Stomach (tissue), 9 donors: ENCODE measurements around the gene SLC16A2. TPM values are rescaled to one million over a fixed set of nuclear protein-coding genes. Genes with fewer than 3 reads are reported as not detected.
"Not testable (repeated sequence)": the region's sequence is repeated elsewhere in the genome, so short reads cannot be mapped to it uniquely, and the experiment has no call there.

ENCODE experiments used
- DNase-seq, 2 donors: peaks; one replicate each; pipeline versions ENCODE4 v3.0.0 to v3.0.0-alpha.2; 2013 to 2019
- H3K27ac ChIP-seq, 5 donors: fragments of 200-600 bp in 4 of 5; sonication (generic) in 4 of 5; one replicate each; pipeline ENCODE4 v1.5.1; 2013 to 2019; ENCODE audit warnings: mild to moderate bottlenecking in 1 of 5, moderate library complexity in 1 of 5
- H3K27me3 ChIP-seq, 3 donors: fragments of 200-600 bp; sonication (generic); one replicate each; pipeline ENCODE4 v1.5.1; 2017 to 2019; ENCODE audit warnings: mixed run types in 1 of 3
- H3K36me3 ChIP-seq, 4 donors: fragments of 200-600 bp; sonication (generic); 1 replicate in 3 of 4; 2 replicates in 1 of 4; pipeline ENCODE4 v1.5.1; 2016 to 2019
- H3K4me1 ChIP-seq, 4 donors: fragments of 200-600 bp; sonication (generic); one replicate each; pipeline ENCODE4 v1.5.1; 2016 to 2019
- H3K4me3 ChIP-seq, 4 donors: fragments of 200-600 bp; sonication (generic) in 3 of 4; one replicate each; pipeline ENCODE4 v1.5.1; 2016 to 2019; ENCODE audit warnings: mild to moderate bottlenecking in 1 of 4
- H3K9me3 ChIP-seq, 4 donors: fragments of 200-600 bp; sonication (generic); one replicate each; pipeline ENCODE4 v1.5.1; 2016 to 2019
- EP300 ChIP-seq: sonication (generic); formaldehyde crosslinking; IDR thresholded peaks from one replicate; pipeline ENCODE4 v1.6.1; 2017; ENCODE audit warnings: antibody characterized with exemption
- POLR2A ChIP-seq, 4 donors: fragments of 450-650 bp; IDR thresholded peaks; one replicate each; pipeline ENCODE4 v1.6.1; 2016; ENCODE audit warnings: antibody characterized with exemption in 4 of 4, control low read depth in 2 of 4, mild to moderate bottlenecking in 1 of 4, moderate library complexity in 1 of 4
- POLR2AphosphoS5 ChIP-seq, 3 donors: sonication (generic); formaldehyde crosslinking; IDR thresholded peaks; one replicate each; pipeline ENCODE4 v1.6.1; 2016; ENCODE audit warnings: antibody characterized with exemption in 3 of 3
- WGBS, 5 donors: extraction: QIAGEN DNeasy Blood & Tissue Kit in 3 of 5; methylation state at CpG; one replicate each; pipeline versions ENCODE4 v1.1.5 to v1.1.7; 2013 to 2018; 5-methylcytosine and 5-hydroxymethylcytosine counted together
- intact Hi-C: fragments of 100-400 bp; cut with DNase I; formaldehyde crosslinking; loops from one replicate; pipeline ENCODE4 v1.15.1; 2023; ENCODE audit warnings: low total_unique reads
- polyA plus RNA-seq, 3 donors: library from polyadenylated mRNA; stranded (reverse); fragments of 200-250 nt; gene quantifications; one replicate each; pipeline ENCODE4 v1.2.3, GENCODE V29; 2013
- total RNA-seq, 5 donors: library from RNA; depleted of rRNA; stranded (reverse); fragments of >200 nt; gene quantifications; one replicate each; pipeline versions ENCODE4 v1.1.0 to v1.2.3, GENCODE V29; 2014 to 2016
- TF ChIP-seq, protein P1 (sequence below), 7 experiments: fragments of 450-650 bp in 4 of 7; fragments of 200-600 bp in 3 of 7; sonication (generic) in 3 of 7; IDR thresholded peaks; one replicate each; pipeline ENCODE4 v1.5.1; 2016 to 2019; ENCODE audit warnings: antibody characterized with exemption in 7 of 7, control low read depth in 2 of 7, mild to moderate bottlenecking in 1 of 7
- donor health status: healthy with polysubstance abuse.
- donor health status: Bipolar disorder and iron deficiency.
- donor health status: healthy.

SLC16A2 gene
- total and polyA plus RNA-seq, 8 donors, result 0.29 to 4.4 (median 2.4) TPM; not detected in 1

DNA sequence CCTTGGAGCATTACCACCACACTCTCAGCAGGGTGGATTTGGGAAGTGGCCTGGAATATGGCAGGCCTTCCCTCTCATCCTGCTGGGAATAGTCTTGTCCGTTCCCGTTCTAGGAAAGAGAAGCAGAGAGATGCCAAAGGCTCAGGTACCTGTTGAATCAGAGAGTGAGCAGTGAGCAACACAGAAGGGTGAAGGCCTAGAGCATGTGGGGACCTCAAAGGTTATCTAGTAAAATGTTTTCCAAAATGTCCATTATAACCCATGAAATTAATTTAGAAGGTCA is 30.8 kb downstream of the SLC16A2 start:
- WGBS, 5 donors, result 86 to 100% (median 90%) methylated on average over 2 of the region's 2 CpGs
- H3K27ac ChIP-seq, result no peak overlapping the region
- intact Hi-C loops, result no loop called here
- TF ChIP-seq EP300 (no peak), POLR2A (IDR thresholded peaks at IDR 0.05) (no peak), POLR2AphosphoS5 (IDR thresholded peaks at IDR 0.05) (no peak)
- TF ChIP-seq, protein P1, sequence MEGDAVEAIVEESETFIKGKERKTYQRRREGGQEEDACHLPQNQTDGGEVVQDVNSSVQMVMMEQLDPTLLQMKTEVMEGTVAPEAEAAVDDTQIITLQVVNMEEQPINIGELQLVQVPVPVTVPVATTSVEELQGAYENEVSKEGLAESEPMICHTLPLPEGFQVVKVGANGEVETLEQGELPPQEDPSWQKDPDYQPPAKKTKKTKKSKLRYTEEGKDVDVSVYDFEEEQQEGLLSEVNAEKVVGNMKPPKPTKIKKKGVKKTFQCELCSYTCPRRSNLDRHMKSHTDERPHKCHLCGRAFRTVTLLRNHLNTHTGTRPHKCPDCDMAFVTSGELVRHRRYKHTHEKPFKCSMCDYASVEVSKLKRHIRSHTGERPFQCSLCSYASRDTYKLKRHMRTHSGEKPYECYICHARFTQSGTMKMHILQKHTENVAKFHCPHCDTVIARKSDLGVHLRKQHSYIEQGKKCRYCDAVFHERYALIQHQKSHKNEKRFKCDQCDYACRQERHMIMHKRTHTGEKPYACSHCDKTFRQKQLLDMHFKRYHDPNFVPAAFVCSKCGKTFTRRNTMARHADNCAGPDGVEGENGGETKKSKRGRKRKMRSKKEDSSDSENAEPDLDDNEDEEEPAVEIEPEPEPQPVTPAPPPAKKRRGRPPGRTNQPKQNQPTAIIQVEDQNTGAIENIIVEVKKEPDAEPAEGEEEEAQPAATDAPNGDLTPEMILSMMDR (IDR thresholded peaks at IDR 0.05), result no peak
- H3K4me1 ChIP-seq, result peaks cover 0 to 4% (median 3%) of the 10 kb centered on the region in 4 donors
- no peaks in the 10 kb centered on the region for H3K36me3 ChIP-seq
- H3K9me3 ChIP-seq, result no peaks in the 10 kb centered on the region
- DNase-seq, result no peak
- H3K27me3 ChIP-seq, result no peaks in the 10 kb centered on the region
- H3K4me3 ChIP-seq, result no peak overlapping the region

DNA sequence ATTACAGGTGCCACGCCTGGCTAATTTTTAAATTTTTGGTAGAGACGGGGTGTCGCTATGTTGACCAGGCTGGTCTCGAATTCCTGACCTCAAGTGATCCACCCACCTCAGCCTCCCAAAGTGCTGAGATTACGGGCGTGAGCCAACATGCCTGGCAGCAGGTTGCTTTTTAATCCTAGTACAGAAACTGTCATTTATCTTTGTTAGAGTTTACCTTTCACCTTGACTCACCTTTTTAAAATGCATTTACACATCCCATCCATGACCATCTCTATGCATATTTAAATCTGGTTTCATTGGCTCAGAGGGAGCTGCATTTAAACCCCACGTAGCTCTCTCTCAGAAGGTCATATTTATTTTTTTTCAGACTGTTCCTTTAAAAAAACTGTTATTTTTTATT is 31.9 kb downstream of the SLC16A2 start:
- Histone ChIP-seq H3K9me3 (no peaks in the 10 kb centered on the region), H3K4me1 (peaks cover 0 to 4% (median 3%) of the 10 kb centered on the region in 4 donors), H3K4me3 (no peak overlapping the region), H3K36me3 (no peaks in the 10 kb centered on the region), H3K27ac (no peak overlapping the region), H3K27me3 (no peaks in the 10 kb centered on the region)
- no peak for DNase-seq
- WGBS, 5 donors, result 82 to 96% (median 87%) methylated on average over 6 to 7 of the region's 7 CpGs
- TF ChIP-seq POLR2AphosphoS5 (IDR thresholded peaks at IDR 0.05) (no peak), EP300 (no peak), POLR2A (IDR thresholded peaks at IDR 0.05) (no peak)
- TF ChIP-seq, protein P1 (IDR thresholded peaks at IDR 0.05), result no peak
- intact Hi-C loops, result no loop called here

DNA sequence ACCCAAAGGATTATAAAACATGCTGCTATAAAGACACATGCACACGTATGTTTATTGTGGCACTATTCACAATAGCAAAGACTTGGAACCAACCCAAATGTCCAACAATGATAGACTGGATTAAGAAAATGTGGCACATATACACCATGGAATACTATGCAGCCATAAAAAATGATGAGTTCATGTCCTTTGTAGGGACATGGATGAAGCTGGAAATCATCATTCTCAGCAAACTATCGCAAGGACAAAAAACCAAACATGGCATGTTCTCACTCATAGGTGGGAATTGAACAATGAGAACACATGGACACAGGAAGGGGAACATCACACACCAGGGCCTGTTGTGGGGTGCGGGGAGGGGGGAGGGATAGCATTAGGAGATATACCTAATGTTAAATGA is 32.9 kb downstream of the SLC16A2 start:
- H3K4me3 ChIP-seq, DNase-seq, H3K27me3 ChIP-seq, intact Hi-C loops, H3K9me3 ChIP-seq, H3K4me1 ChIP-seq, H3K36me3 ChIP-seq, H3K27ac ChIP-seq: not testable (repeated sequence)
- 83 to 100% (median 100%) methylated on average over 1 to 2 of the region's 3 CpGs for WGBS, 5 donors

DNA sequence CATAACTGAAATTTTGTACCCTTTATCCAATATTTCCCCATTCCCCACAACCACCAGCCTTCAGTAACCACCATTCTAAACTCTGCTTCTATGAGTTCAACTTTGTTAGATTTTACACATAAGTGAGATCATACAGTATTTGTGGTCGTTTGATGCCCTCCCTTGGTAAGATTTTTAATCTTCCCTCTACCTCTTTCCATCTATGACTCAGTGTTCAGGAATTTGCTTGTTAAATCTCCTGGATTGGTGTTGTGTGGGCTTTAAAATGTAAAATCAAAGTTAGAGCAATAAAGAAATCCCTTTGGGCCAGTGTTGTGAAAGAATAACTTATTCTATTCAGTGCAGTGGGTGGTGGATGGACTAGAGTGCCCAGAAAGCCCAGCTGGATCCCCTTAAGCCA is 37.4 kb downstream of the SLC16A2 start:
- intact Hi-C loops, result no loop called here
- TF ChIP-seq EP300, result no peak
- TF ChIP-seq POLR2A (IDR thresholded peaks at IDR 0.05), result no peak
- TF ChIP-seq, protein P1 (IDR thresholded peaks at IDR 0.05), result no peak
- no peak for TF ChIP-seq POLR2AphosphoS5 (IDR thresholded peaks at IDR 0.05)

DNA sequence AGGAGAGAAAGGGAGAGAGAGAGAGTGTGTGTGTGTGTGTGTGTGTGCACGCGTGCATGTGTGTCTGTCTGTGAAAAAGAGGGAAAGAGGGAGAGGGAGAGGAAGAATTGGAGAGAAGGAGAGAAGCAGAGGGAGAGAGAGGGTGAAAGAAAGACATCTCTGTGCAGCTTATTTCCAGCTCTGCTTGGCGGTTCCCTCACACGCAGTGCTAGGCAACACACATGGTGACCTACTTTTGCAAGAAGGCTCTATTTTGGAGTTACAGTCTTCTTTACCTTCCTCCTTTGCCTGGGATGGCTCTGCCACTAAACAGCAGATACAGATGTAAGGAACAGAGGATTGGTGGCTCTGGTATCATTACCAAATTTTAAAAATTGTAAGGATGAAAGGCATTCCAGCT is 40.1 kb downstream of the SLC16A2 start:
- H3K4me3 ChIP-seq, result no peak overlapping the region
- DNase-seq, result no peak
- intact Hi-C loops, result no loop called here
- H3K36me3 ChIP-seq, result no peaks in the 10 kb centered on the region
- no peaks in the 10 kb centered on the region for H3K4me1 ChIP-seq
- no peaks in the 10 kb centered on the region for H3K9me3 ChIP-seq
- H3K27me3 ChIP-seq, result peaks cover 0 to 9% (median 0%) of the 10 kb centered on the region in 3 donors
- 64 to 91% (median 86%) methylated on average over 4 of the region's 4 CpGs for WGBS, 5 donors
- no peak overlapping the region for H3K27ac ChIP-seq
- TF ChIP-seq, protein P1 (IDR thresholded peaks at IDR 0.05), result no peak
- TF ChIP-seq POLR2AphosphoS5 (IDR thresholded peaks at IDR 0.05) (no peak), POLR2A (IDR thresholded peaks at IDR 0.05) (no peak), EP300 (no peak)

More for the DNA sequence above, 37.4 kb downstream of the SLC16A2 start:
- no peaks in the 10 kb centered on the region for H3K36me3 ChIP-seq
- no peak overlapping the region for H3K4me3 ChIP-seq
- no peaks in the 10 kb centered on the region for H3K9me3 ChIP-seq
- DNase-seq, result peak in 1 of 2 donors; percentile 23
- H3K27ac ChIP-seq, result no peak overlapping the region
- H3K27me3 ChIP-seq, result no peaks in the 10 kb centered on the region
- WGBS, 5 donors, result 8 to 38% (median 14%) methylated on average over 1 of the region's 1 CpG
- H3K4me1 ChIP-seq, result no peaks in the 10 kb centered on the region
